ENCODE measurements around the gene FABP3.

Gene FABP3

GRCh38 chr1:31372751-31373055 lies 173 bp downstream of the FABP3 start:
- no peak for DNase-seq (ENCODE audit: low read depth in 4 of 4, low spot score in 1 of 4)

- DNase-seq (ENCODE audit: low read depth in 4 of 4, low spot score in 1 of 4) = no peak
These were observed 825 bp downstream of the FABP3 start for GRCh38 chr1:31372051-31372450.

- DNase-seq (ENCODE audit: low read depth in 4 of 4, low spot score in 1 of 4) = no peak
These were observed 1.5 kb downstream of the FABP3 start for GRCh38 chr1:31371121-31371959.

- DNase-seq (ENCODE audit: low read depth in 4 of 4, low spot score in 1 of 4) = no peak
These were observed 2.3 kb downstream of the FABP3 start for GRCh38 chr1:31370565-31370964.

- DNase-seq (ENCODE audit: low read depth in 4 of 4, low spot score in 1 of 4) = no peak
These were observed 2.9 kb downstream of the FABP3 start for GRCh38 chr1:31370021-31370420.

GRCh38 chr1:31368611-31369107 lies 4.2 kb downstream of the FABP3 start:
- DNase-seq (ENCODE audit: low read depth in 4 of 4, low spot score in 1 of 4) = no peak

GRCh38 chr1:31366796-31367195 lies 6.1 kb downstream of the FABP3 start:
- DNase-seq (ENCODE audit: low read depth in 4 of 4, low spot score in 1 of 4) = no peak

- DNase-seq (ENCODE audit: low read depth in 4 of 4, low spot score in 1 of 4) = no peak
These were observed 8.2 kb downstream of the FABP3 start for GRCh38 chr1:31364561-31365250.

GRCh38 chr1:31362032-31362431 lies 10.8 kb downstream of the FABP3 start:
- no peak for DNase-seq (ENCODE audit: low read depth in 4 of 4, low spot score in 1 of 4)

GRCh38 chr1:31361607-31362006 lies 11.3 kb downstream of the FABP3 start:
- no peak for DNase-seq (ENCODE audit: low read depth in 4 of 4, low spot score in 1 of 4)

GRCh38 chr1:31356427-31356826 lies 16.4 kb downstream of the FABP3 start:
- no peak for DNase-seq (ENCODE audit: low read depth in 4 of 4, low spot score in 1 of 4)

GRCh38 chr1:31354283-31354682 lies 18.6 kb downstream of the FABP3 start:
- DNase-seq (ENCODE audit: low read depth in 4 of 4, low spot score in 1 of 4) = no peak

GRCh38 chr1:31348449-31348848 lies 24.4 kb downstream of the FABP3 start:
- DNase-seq (ENCODE audit: low read depth in 4 of 4, low spot score in 1 of 4) = no peak

GRCh38 chr1:31346785-31347184 lies 26.1 kb downstream of the FABP3 start:
- DNase-seq (ENCODE audit: low read depth in 4 of 4, low spot score in 1 of 4) = no peak

GRCh38 chr1:31345635-31346034 lies 27.2 kb downstream of the FABP3 start:
- no peak for DNase-seq (ENCODE audit: low read depth in 4 of 4, low spot score in 1 of 4)

- DNase-seq (ENCODE audit: low read depth in 4 of 4, low spot score in 1 of 4) = no peak
These were observed 28.4 kb downstream of the FABP3 start for GRCh38 chr1:31344503-31344902.

GRCh38 chr1:31336687-31337467 lies 36.0 kb downstream of the FABP3 start:
- no peak for DNase-seq (ENCODE audit: low read depth in 4 of 4, low spot score in 1 of 4)

GRCh38 chr1:31335007-31335406 lies 37.9 kb downstream of the FABP3 start:
- no peak for DNase-seq (ENCODE audit: low read depth in 4 of 4, low spot score in 1 of 4)

GRCh38 chr1:31327381-31327780 lies 45.5 kb downstream of the FABP3 start:
- no peak for DNase-seq (ENCODE audit: low read depth in 4 of 4, low spot score in 1 of 4)

GRCh38 chr1:31326461-31326860 lies 46.4 kb downstream of the FABP3 start:
- no peak for DNase-seq (ENCODE audit: low read depth in 4 of 4, low spot score in 1 of 4)

- DNase-seq (ENCODE audit: low read depth in 4 of 4, low spot score in 1 of 4) = no peak
These were observed 47.9 kb downstream of the FABP3 start for GRCh38 chr1:31324992-31325391.

- no peak for DNase-seq (ENCODE audit: low read depth in 4 of 4, low spot score in 1 of 4)
These were observed 48.8 kb downstream of the FABP3 start for GRCh38 chr1:31324093-31324492.

Data from stimulated activated CD4-positive, alpha-beta T cell treated with anti-CD3 and anti-CD28 coated beads, Interleukin-1b, Interleukin-23, amount 100 ng/mL, for 24 hours (primary cell).